ENCODE measurements around the gene PTPRG. TPM values are rescaled to one million over a fixed set of nuclear protein-coding genes. Genes with fewer than 3 reads are reported as not detected.

Gene PTPRG
- total RNA-seq, 1 experiment from 2014 or later = 32.1 TPM

- Histone ChIP-seq H3K9ac (ENCODE audit: low read length) (no peak overlapping the region), H3K9me2 (ENCODE audit: insufficient read depth) (no peaks in the 10 kb centered on the region), H3K4me2 (ENCODE audit: low read length) (no peak overlapping the region), H3K9me3 (ENCODE audit: control insufficient read depth in 1 of 2, insufficient read depth in 1 of 2, low read depth in 1 of 2, low read length in 2 of 2) (no peaks in the 10 kb centered on the region), H3K27me3 (ENCODE audit: insufficient read depth, low read length) (no peaks in the 10 kb centered on the region), H3K4me3 (replicated peaks in 1 of 2; ENCODE audit: low read depth in 1 of 2, low read length in 2 of 2) (no peak overlapping the region), H3K36me3 (ENCODE audit: control insufficient read depth in 1 of 2, insufficient read depth in 2 of 2, low read length in 2 of 2) (no peaks in the 10 kb centered on the region), H3K27ac (ENCODE audit: low read depth, low read length) (no peak overlapping the region), H2AFZ (ENCODE audit: low read depth, low read length, poor library complexity, severe bottlenecking) (no peak overlapping the region), H3K4me1 (ENCODE audit: control insufficient read depth in 1 of 2, insufficient read depth in 2 of 2, low read length in 2 of 2) (no peaks in the 10 kb centered on the region), H3K79me2 (ENCODE audit: insufficient read depth, low read length) (no peaks in the 10 kb centered on the region; the same call in 1 of the 2 replicates), H4K20me1 (ENCODE audit: insufficient read depth) (no peaks in the 10 kb centered on the region)
- DNase-seq (ENCODE audit: low read depth, low spot score) (no peak), ATAC-seq (no peak)
- intact Hi-C loops (cut with micrococcal nuclease) = no loop called here
- no peak for TF ChIP-seq SIN3A (IDR thresholded peaks at IDR 0.05; ENCODE audit: low read depth)
- no peak for TF ChIP-seq FOSL1 (IDR thresholded peaks at IDR 0.05; ENCODE audit: low read depth)
- TF ChIP-seq SP1 (IDR thresholded peaks at IDR 0.05; ENCODE audit: low read depth) = no peak
- no TSS peak for BruUV-seq (replicated peaks)
- RAD21 ChIA-PET (ENCODE audit: low non-redundant PET in 1 of 2, low total read pairs in 2 of 2, uncharacterized antibody in 2 of 2, unreplicated experiment in 2 of 2) = no interaction called here
- CTCF ChIA-PET = no interaction called here
- POLR2A ChIA-PET = no interaction called here
Measured at GRCh38 chr3:61605589-61606175, 44.3 kb downstream of the PTPRG start.

DNA sequence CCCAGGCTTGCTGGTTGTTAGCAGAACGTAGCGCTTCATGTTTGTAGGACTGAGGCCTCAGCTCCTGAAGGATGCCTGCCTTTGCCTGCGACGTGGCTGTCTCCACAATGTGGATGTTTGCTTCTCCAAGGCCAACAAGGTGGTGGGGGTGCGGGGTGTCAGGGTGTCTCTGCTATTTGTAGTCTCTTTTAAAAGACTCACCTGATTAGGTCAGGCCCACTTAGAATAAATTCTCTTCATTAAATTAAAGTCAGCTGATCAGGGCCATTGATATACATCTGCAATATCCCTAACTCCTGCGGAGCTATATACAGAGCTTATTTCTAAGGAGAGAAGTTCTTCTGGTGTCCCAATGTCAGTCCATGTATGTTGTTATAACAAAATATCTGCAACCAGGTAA is 44.8 kb downstream of the PTPRG start:
- BruUV-seq (replicated peaks) = no TSS peak
- CTCF ChIA-PET = no interaction called here

More for the DNA sequence above, 44.8 kb downstream of the PTPRG start:
- Histone ChIP-seq H3K4me3 (replicated peaks in 1 of 2; ENCODE audit: low read depth in 1 of 2, low read length in 2 of 2) (no peak overlapping the region), H3K27ac (ENCODE audit: low read depth, low read length) (no peak overlapping the region), H3K27me3 (ENCODE audit: insufficient read depth, low read length) (no peaks in the 10 kb centered on the region), H2AFZ (ENCODE audit: low read depth, low read length, poor library complexity, severe bottlenecking) (no peak overlapping the region), H3K4me2 (ENCODE audit: low read length) (no peak overlapping the region), H3K79me2 (ENCODE audit: insufficient read depth, low read length) (no peaks in the 10 kb centered on the region; the same call in 1 of the 2 replicates), H3K9me2 (ENCODE audit: insufficient read depth) (no peaks in the 10 kb centered on the region), H3K9ac (ENCODE audit: low read length) (no peak overlapping the region), H3K9me3 (ENCODE audit: control insufficient read depth in 1 of 2, insufficient read depth in 1 of 2, low read depth in 1 of 2, low read length in 2 of 2) (no peaks in the 10 kb centered on the region), H3K36me3 (ENCODE audit: control insufficient read depth in 1 of 2, insufficient read depth in 2 of 2, low read length in 2 of 2) (no peaks in the 10 kb centered on the region), H3K4me1 (ENCODE audit: control insufficient read depth in 1 of 2, insufficient read depth in 2 of 2, low read length in 2 of 2) (no peaks in the 10 kb centered on the region), H4K20me1 (ENCODE audit: insufficient read depth) (no peaks in the 10 kb centered on the region)
- intact Hi-C loops (cut with micrococcal nuclease) = no loop called here
- RAD21 ChIA-PET (ENCODE audit: low non-redundant PET in 1 of 2, low total read pairs in 2 of 2, uncharacterized antibody in 2 of 2, unreplicated experiment in 2 of 2) = no interaction called here
- ATAC-seq (no peak), DNase-seq (ENCODE audit: low read depth, low spot score) (no peak)
- POLR2A ChIA-PET = no interaction called here
- TF ChIP-seq ZFX (IDR thresholded peaks at IDR 0.05) (no peak), JUND (IDR thresholded peaks at IDR 0.05) (no peak), FOSL1 (IDR thresholded peaks at IDR 0.05; ENCODE audit: low read depth) (no peak), EGR1 (IDR thresholded peaks at IDR 0.05; ENCODE audit: low read depth) (no peak), EZH2 (IDR thresholded peaks at IDR 0.05) (no peak), CBX3 (IDR thresholded peaks at IDR 0.05; ENCODE audit: low read depth) (no peak), TCF7L2 (IDR thresholded peaks at IDR 0.05; ENCODE audit: borderline replicate concordance, extremely low read depth, insufficient read depth, insufficient read length) (no peak), POLR2AphosphoS5 (IDR thresholded peaks at IDR 0.05; ENCODE audit: low read depth, low read length) (no peak), ELF1 (IDR thresholded peaks at IDR 0.05; ENCODE audit: borderline replicate concordance, low read depth) (no peak)
